Skeletal muscle satellite cell (primary cell): ENCODE measurements around the gene NARS2. TPM values are rescaled to one million over a fixed set of nuclear protein-coding genes. Genes with fewer than 3 reads are reported as not detected.

ENCODE experiments used
- small RNA-seq: library from RNA; depleted of rRNA; stranded (forward); fragments of <200 nt; gene quantifications from one replicate; pipeline ENCODE3, GENCODE V24; 2012

Gene NARS2

Small RNA genes within 50 kb of the gene (small RNA-seq; reads per million reads assigned to genes)
- gene RNU6-311P: not detected
